ENCODE measurements around the gene EEPD1. TPM values are rescaled to one million over a fixed set of nuclear protein-coding genes. Genes with fewer than 3 reads are reported as not detected.

Gene EEPD1
- total RNA-seq, 1 experiment from 2014 or later, result 5.0 TPM

- no peak overlapping the region for H3K23ac ChIP-seq (ENCODE audit: insufficient read length, low read depth, low read length)
- no peak overlapping the region for H2BK120ac ChIP-seq (ENCODE audit: low read depth, low read length, poor library complexity, severe bottlenecking)
- no peak overlapping the region for H2BK12ac ChIP-seq (ENCODE audit: insufficient read length, low read depth, low read length)
- no peak overlapping the region for H2BK15ac ChIP-seq (ENCODE audit: low read depth, low read length)
- H3K27me3 Mint-ChIP-seq (ENCODE audit: low read depth), result peaks cover 2% of the 10 kb centered on the region
- H3K27me3 ChIP-seq (ENCODE audit: insufficient read depth, low read length), result no peaks in the 10 kb centered on the region
- H4K8ac ChIP-seq (replicated peaks; ENCODE audit: insufficient read length, low read depth, low read length), result no peak overlapping the region
- H3K56ac ChIP-seq (ENCODE audit: insufficient read length, low read depth, low read length), result no peak overlapping the region
- DNase-seq, result no peak
- H3T11ph ChIP-seq (ENCODE audit: low read length), result no peak overlapping the region
- no peak overlapping the region for H3K27ac ChIP-seq (ENCODE audit: insufficient read length, low read depth, low read length)
- H3K14ac ChIP-seq (ENCODE audit: insufficient read depth, low read length), result no peak overlapping the region
- H2BK5ac ChIP-seq (ENCODE audit: insufficient read length, low read length), result no peak overlapping the region
- H3K4me1 Mint-ChIP-seq, result peaks cover 37 to 45% of the 10 kb centered on the region in 2 experiments
- no peak overlapping the region for H2AFZ ChIP-seq (ENCODE audit: low read length)
- H3K18ac ChIP-seq (ENCODE audit: insufficient read length, low read depth, low read length), result no peak overlapping the region
- peaks cover 15% of the 10 kb centered on the region; the same call in 1 of the 2 replicates for H3K4me1 ChIP-seq (ENCODE audit: insufficient read depth, low read length)
- no peaks in the 10 kb centered on the region for H3K23me2 ChIP-seq (ENCODE audit: insufficient read length, low read depth, low read length, poor library complexity, severe bottlenecking)
- H4K5ac ChIP-seq (ENCODE audit: insufficient read length, low read depth, low read length), result no peak overlapping the region
- no peak overlapping the region for H4K91ac ChIP-seq (ENCODE audit: insufficient read length, low read depth, low read length)
- no peak overlapping the region for H2AK5ac ChIP-seq (ENCODE audit: insufficient read length, low read length)
- no peaks in the 10 kb centered on the region for H3K79me1 ChIP-seq (ENCODE audit: insufficient read depth, low read depth, low read length, poor library complexity, severe bottlenecking)
- no peaks in the 10 kb centered on the region for H4K20me1 ChIP-seq (ENCODE audit: control insufficient read depth, insufficient read depth, insufficient read length)
- H3K79me2 ChIP-seq (ENCODE audit: insufficient read depth, low read length), result no peaks in the 10 kb centered on the region
- no peak overlapping the region for H3K4me3 Mint-ChIP-seq
- H3K9ac ChIP-seq (ENCODE audit: extremely low read depth, insufficient read length, low read length), result no peak overlapping the region
- no peak overlapping the region for H3K4me2 ChIP-seq (ENCODE audit: insufficient read depth, insufficient read length, low read length)
- peak overlapping the region in 1 of 3 experiments; percentile 19; a peak in 1 of 7 replicates for H3K27ac Mint-ChIP-seq
- no peak overlapping the region for H3K4ac ChIP-seq (ENCODE audit: low read depth, low read length)
- no peak overlapping the region for H2BK20ac ChIP-seq (ENCODE audit: low read depth, low read length, poor library complexity, severe bottlenecking)
- H3K9me3 Mint-ChIP-seq, result peaks cover 0 to 4% of the 10 kb centered on the region in 2 experiments; a peak in 3 of 5 replicates
- peaks cover 0 to 13% (median 8%) of the 10 kb centered on the region in 3 experiments; a peak in 5 of 7 replicates for H3K36me3 Mint-ChIP-seq (ENCODE audit: insufficient read depth in 1 of 3, low read depth in 3 of 3)
- WGBS (ENCODE audit: extremely low coverage, insufficient read length, low lambda C conversion rate), result no CpG with 5 or more reads among the region's 5 CpGs
- no peaks in the 10 kb centered on the region for H3K9me3 ChIP-seq (ENCODE audit: control insufficient read depth, low read depth, low read length)
- TF ChIP-seq, protein P1, sequence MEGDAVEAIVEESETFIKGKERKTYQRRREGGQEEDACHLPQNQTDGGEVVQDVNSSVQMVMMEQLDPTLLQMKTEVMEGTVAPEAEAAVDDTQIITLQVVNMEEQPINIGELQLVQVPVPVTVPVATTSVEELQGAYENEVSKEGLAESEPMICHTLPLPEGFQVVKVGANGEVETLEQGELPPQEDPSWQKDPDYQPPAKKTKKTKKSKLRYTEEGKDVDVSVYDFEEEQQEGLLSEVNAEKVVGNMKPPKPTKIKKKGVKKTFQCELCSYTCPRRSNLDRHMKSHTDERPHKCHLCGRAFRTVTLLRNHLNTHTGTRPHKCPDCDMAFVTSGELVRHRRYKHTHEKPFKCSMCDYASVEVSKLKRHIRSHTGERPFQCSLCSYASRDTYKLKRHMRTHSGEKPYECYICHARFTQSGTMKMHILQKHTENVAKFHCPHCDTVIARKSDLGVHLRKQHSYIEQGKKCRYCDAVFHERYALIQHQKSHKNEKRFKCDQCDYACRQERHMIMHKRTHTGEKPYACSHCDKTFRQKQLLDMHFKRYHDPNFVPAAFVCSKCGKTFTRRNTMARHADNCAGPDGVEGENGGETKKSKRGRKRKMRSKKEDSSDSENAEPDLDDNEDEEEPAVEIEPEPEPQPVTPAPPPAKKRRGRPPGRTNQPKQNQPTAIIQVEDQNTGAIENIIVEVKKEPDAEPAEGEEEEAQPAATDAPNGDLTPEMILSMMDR (conservative IDR thresholded peaks at IDR 0.05), result no peak
Observed at GRCh38 chr7:36210291-36210922, 57.4 kb downstream of the EEPD1 start.

Data from H9 (cell line).